COLO829 (cell line): Measurements from ENCODE around the gene ZNF785.
"Not testable (repeated sequence)": the region's sequence is repeated elsewhere in the genome, so short reads cannot be mapped to it uniquely, and the experiment has no call there.

Source experiments
- DNase-seq: peaks from one replicate; pipeline ENCODE4 v3.0.0; 2012; ENCODE audit warnings: low spot score

Gene ZNF785

GRCh38 chr16:30565984-30566383 lies 19.5 kb downstream of the ZNF785 start:
- DNase-seq: no peak

- no peak for DNase-seq
Measured at GRCh38 chr16:30565526-30565925, 20.0 kb downstream of the ZNF785 start.

- no peak for DNase-seq
Measured at GRCh38 chr16:30562021-30562420, 23.5 kb downstream of the ZNF785 start.

- no peak for DNase-seq
Measured at GRCh38 chr16:30561089-30561816, 24.2 kb downstream of the ZNF785 start.

- DNase-seq: no peak
Measured at GRCh38 chr16:30559690-30560089, 25.8 kb downstream of the ZNF785 start.

- DNase-seq: no peak
Measured at GRCh38 chr16:30558789-30559377, 26.6 kb downstream of the ZNF785 start.

- DNase-seq: peak; percentile 95
Measured at GRCh38 chr16:30557957-30558788, 27.3 kb downstream of the ZNF785 start, which contains the start of gene ZNF764. Gene ZNF764 (minus strand): TSS chr16:30558374. CDS start chr16:30558182, 192 bp downstream.

- DNase-seq: no peak
Measured at GRCh38 chr16:30557707-30557956, 27.9 kb downstream of the ZNF785 start.

GRCh38 chr16:30556125-30556473 lies 29.4 kb downstream of the ZNF785 start:
- no peak for DNase-seq

GRCh38 chr16:30555315-30556124 lies 30.0 kb downstream of the ZNF785 start:
- no peak for DNase-seq

GRCh38 chr16:30554557-30555314 lies 30.8 kb downstream of the ZNF785 start:
- no peak for DNase-seq

GRCh38 chr16:30553393-30553899 lies 32.1 kb downstream of the ZNF785 start:
- DNase-seq: no peak

GRCh38 chr16:30552956-30553355 lies 32.5 kb downstream of the ZNF785 start:
- no peak for DNase-seq

GRCh38 chr16:30551781-30552180 lies 33.7 kb downstream of the ZNF785 start:
- DNase-seq: no peak

GRCh38 chr16:30548416-30549253 lies 36.9 kb downstream of the ZNF785 start:
- no peak for DNase-seq

GRCh38 chr16:30546115-30546514 lies 39.4 kb downstream of the ZNF785 start:
- DNase-seq: no peak

- no peak for DNase-seq
Measured at GRCh38 chr16:30543067-30543466, 42.4 kb downstream of the ZNF785 start.

GRCh38 chr16:30541502-30542329 lies 43.8 kb downstream of the ZNF785 start:
- no peak for DNase-seq

GRCh38 chr16:30540916-30541464 lies 44.5 kb downstream of the ZNF785 start:
- not testable (repeated sequence) for DNase-seq
